ENCODE data around the gene EIF2AK3. TPM values are rescaled to one million over a fixed set of nuclear protein-coding genes. Genes with fewer than 3 reads are reported as not detected.

The EIF2AK3 gene
- polyA plus RNA-seq, 1 donor from 2014 or later: 23.2 TPM

DNA sequence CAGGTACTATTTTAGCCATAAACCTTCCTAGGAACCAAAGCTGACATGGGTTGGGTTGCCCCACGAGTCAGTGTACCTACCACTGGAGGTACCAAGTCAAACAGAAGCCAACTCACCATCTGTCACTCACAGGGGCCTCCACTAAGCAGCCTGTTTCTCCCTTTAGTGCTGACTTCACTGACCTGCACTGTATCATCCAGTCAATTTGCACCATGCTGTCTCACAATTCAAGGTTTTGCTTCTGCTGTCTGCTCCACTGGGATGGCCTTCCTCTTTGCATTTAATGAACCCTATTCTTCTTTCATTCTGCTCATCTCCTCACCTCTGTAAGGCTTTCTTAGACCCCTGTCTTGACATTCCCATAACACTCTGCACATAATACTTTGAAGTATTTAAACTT is 47.2 kb downstream of the EIF2AK3 start:
- Histone ChIP-seq H3K9ac (ENCODE audit: low read length) (no peak overlapping the region), H3K27ac (ENCODE audit: low read length) (no peak overlapping the region), H2AFZ (ENCODE audit: low read depth, low read length) (no peak overlapping the region), H3F3A (ENCODE audit: insufficient read depth, low read length, poor library complexity, severe bottlenecking) (no peaks in the 10 kb centered on the region), H3K4me2 (ENCODE audit: low read length) (no peak overlapping the region), H3K27me3 (ENCODE audit: insufficient read depth, low read depth, low read length) (no peaks in the 10 kb centered on the region), H4K20me1 (ENCODE audit: insufficient read depth) (no peaks in the 10 kb centered on the region), H3K9me3 (ENCODE audit: low read length) (no peaks in the 10 kb centered on the region), H3K4me3 (ENCODE audit: low read length) (no peak overlapping the region), H3K9me2 (ENCODE audit: insufficient read depth, low read length) (no peaks in the 10 kb centered on the region), H3K36me3 (ENCODE audit: insufficient read depth, low read length) (peaks cover 18% of the 10 kb centered on the region), H3K79me2 (replicated peaks; ENCODE audit: insufficient read depth, low read length) (no peaks in the 10 kb centered on the region)
- TF ChIP-seq MXI1 (conservative IDR thresholded peaks at IDR 0.05; ENCODE audit: poor library complexity, severe bottlenecking) (no peak), SMC3 (conservative IDR thresholded peaks at IDR 0.05; ENCODE audit: poor library complexity) (no peak), EP300 (conservative IDR thresholded peaks at IDR 0.05; ENCODE audit: poor library complexity, severe bottlenecking) (no peak), TAF1 (IDR thresholded peaks at IDR 0.05; ENCODE audit: low read depth) (no peak), RAD21 (conservative IDR thresholded peaks at IDR 0.05) (no peak), EZH2 (IDR thresholded peaks at IDR 0.05; ENCODE audit: borderline replicate concordance, insufficient read depth, low read length, poor library complexity, severe bottlenecking) (no peak), POLR2AphosphoS5 (IDR thresholded peaks at IDR 0.05) (no peak)
- TF ChIP-seq, protein P1, sequence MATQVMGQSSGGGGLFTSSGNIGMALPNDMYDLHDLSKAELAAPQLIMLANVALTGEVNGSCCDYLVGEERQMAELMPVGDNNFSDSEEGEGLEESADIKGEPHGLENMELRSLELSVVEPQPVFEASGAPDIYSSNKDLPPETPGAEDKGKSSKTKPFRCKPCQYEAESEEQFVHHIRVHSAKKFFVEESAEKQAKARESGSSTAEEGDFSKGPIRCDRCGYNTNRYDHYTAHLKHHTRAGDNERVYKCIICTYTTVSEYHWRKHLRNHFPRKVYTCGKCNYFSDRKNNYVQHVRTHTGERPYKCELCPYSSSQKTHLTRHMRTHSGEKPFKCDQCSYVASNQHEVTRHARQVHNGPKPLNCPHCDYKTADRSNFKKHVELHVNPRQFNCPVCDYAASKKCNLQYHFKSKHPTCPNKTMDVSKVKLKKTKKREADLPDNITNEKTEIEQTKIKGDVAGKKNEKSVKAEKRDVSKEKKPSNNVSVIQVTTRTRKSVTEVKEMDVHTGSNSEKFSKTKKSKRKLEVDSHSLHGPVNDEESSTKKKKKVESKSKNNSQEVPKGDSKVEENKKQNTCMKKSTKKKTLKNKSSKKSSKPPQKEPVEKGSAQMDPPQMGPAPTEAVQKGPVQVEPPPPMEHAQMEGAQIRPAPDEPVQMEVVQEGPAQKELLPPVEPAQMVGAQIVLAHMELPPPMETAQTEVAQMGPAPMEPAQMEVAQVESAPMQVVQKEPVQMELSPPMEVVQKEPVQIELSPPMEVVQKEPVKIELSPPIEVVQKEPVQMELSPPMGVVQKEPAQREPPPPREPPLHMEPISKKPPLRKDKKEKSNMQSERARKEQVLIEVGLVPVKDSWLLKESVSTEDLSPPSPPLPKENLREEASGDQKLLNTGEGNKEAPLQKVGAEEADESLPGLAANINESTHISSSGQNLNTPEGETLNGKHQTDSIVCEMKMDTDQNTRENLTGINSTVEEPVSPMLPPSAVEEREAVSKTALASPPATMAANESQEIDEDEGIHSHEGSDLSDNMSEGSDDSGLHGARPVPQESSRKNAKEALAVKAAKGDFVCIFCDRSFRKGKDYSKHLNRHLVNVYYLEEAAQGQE (IDR thresholded peaks at IDR 0.05; ENCODE audit: borderline replicate concordance): no peak
- TF ChIP-seq, protein P2, sequence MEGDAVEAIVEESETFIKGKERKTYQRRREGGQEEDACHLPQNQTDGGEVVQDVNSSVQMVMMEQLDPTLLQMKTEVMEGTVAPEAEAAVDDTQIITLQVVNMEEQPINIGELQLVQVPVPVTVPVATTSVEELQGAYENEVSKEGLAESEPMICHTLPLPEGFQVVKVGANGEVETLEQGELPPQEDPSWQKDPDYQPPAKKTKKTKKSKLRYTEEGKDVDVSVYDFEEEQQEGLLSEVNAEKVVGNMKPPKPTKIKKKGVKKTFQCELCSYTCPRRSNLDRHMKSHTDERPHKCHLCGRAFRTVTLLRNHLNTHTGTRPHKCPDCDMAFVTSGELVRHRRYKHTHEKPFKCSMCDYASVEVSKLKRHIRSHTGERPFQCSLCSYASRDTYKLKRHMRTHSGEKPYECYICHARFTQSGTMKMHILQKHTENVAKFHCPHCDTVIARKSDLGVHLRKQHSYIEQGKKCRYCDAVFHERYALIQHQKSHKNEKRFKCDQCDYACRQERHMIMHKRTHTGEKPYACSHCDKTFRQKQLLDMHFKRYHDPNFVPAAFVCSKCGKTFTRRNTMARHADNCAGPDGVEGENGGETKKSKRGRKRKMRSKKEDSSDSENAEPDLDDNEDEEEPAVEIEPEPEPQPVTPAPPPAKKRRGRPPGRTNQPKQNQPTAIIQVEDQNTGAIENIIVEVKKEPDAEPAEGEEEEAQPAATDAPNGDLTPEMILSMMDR (IDR thresholded peaks at IDR 0.05; ENCODE audit: poor library complexity, severe bottlenecking): no peak

DNA sequence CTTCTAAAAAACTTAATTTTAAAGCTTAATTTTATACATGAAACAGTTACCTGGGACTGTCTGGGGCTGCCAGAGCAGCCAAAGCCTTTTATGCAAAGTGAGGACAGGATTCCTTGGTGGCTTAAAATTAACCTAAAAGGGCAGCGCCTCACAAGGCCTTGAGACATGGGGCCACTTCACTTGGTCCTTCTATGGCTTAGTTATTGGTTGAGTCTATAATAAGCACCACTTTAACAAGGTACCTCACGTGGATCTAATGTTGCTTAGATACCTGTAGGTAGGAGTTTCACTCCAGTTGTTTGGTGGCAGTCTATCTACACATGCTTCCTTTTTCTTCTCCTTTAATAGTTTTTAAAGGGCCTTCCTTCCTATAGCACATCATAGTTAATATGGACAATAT is 51.6 kb downstream of the EIF2AK3 start:
- Histone ChIP-seq H3K9me2 (ENCODE audit: insufficient read depth, low read length) (no peaks in the 10 kb centered on the region), H3K27ac (ENCODE audit: low read length) (no peak overlapping the region), H3K9me3 (ENCODE audit: low read length) (no peaks in the 10 kb centered on the region), H3F3A (ENCODE audit: insufficient read depth, low read length, poor library complexity, severe bottlenecking) (no peaks in the 10 kb centered on the region), H2AFZ (ENCODE audit: low read depth, low read length) (no peak overlapping the region), H3K36me3 (ENCODE audit: insufficient read depth, low read length) (peaks cover 15% of the 10 kb centered on the region), H4K20me1 (ENCODE audit: insufficient read depth) (no peaks in the 10 kb centered on the region), H3K27me3 (ENCODE audit: insufficient read depth, low read depth, low read length) (no peaks in the 10 kb centered on the region), H3K79me2 (replicated peaks; ENCODE audit: insufficient read depth, low read length) (no peaks in the 10 kb centered on the region), H3K4me2 (ENCODE audit: low read length) (no peak overlapping the region), H3K9ac (ENCODE audit: low read length) (no peak overlapping the region), H3K4me3 (ENCODE audit: low read length) (no peak overlapping the region)
- TF ChIP-seq, protein P2 (IDR thresholded peaks at IDR 0.05; ENCODE audit: poor library complexity, severe bottlenecking): no peak
- TF ChIP-seq RAD21 (conservative IDR thresholded peaks at IDR 0.05): no peak
- TF ChIP-seq TAF1 (IDR thresholded peaks at IDR 0.05; ENCODE audit: low read depth): no peak
- TF ChIP-seq SMC3 (conservative IDR thresholded peaks at IDR 0.05; ENCODE audit: poor library complexity): no peak
- TF ChIP-seq POLR2AphosphoS5 (IDR thresholded peaks at IDR 0.05): no peak
- TF ChIP-seq EP300 (conservative IDR thresholded peaks at IDR 0.05; ENCODE audit: poor library complexity, severe bottlenecking): no peak
- TF ChIP-seq EZH2 (IDR thresholded peaks at IDR 0.05; ENCODE audit: borderline replicate concordance, insufficient read depth, low read length, poor library complexity, severe bottlenecking): no peak
- TF ChIP-seq, protein P1 (IDR thresholded peaks at IDR 0.05; ENCODE audit: borderline replicate concordance): no peak
- no peak for TF ChIP-seq MXI1 (conservative IDR thresholded peaks at IDR 0.05; ENCODE audit: poor library complexity, severe bottlenecking)

Measured in neural cell (in vitro differentiated cells).